ENCODE data around the gene GAS7.

Gene GAS7

GRCh38 chr17:9886141-9886930 lies 312.1 kb downstream of the GAS7 start:
- no peak for DNase-seq (ENCODE audit: low read depth)
- H3K4me3 ChIP-seq (ENCODE audit: control insufficient read depth, low read depth, low read length): no peak overlapping the region
- TF ChIP-seq CTCF (IDR thresholded peaks at IDR 0.05; ENCODE audit: control insufficient read depth, insufficient read depth, low read depth, low read length, missing control alignments): no peak

- DNase-seq (ENCODE audit: low read depth): no peak
- TF ChIP-seq CTCF (IDR thresholded peaks at IDR 0.05; ENCODE audit: control insufficient read depth, insufficient read depth, low read depth, low read length, missing control alignments): no peak
These were observed 315.0 kb downstream of the GAS7 start for GRCh38 chr17:9883451-9883850.

DNA sequence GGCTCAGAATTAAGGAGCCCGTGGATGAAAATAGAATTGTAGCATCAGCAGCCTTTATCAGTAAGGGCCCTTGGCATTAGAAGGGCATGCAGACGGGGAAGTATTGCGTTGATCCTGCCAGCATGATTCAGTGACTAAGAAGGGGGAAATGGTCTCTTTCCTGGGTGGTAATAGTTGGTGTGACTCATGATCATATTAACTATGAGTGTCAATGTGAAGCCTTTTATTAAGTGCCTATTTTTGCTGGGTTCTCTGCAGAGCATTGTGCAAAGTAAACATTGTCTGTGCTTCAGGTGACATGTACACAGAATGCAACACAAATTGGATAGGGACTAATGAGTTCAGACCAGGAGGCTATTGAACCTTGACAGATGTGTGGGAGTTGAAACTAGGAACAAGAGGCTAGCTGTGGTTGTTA lies 317.8 kb downstream of the GAS7 start:
- H3K4me3 ChIP-seq (ENCODE audit: control insufficient read depth, low read depth, low read length): no peak overlapping the region
- TF ChIP-seq CTCF (IDR thresholded peaks at IDR 0.05; ENCODE audit: control insufficient read depth, insufficient read depth, low read depth, low read length, missing control alignments): no peak
- DNase-seq (ENCODE audit: low read depth): no peak

More at GRCh38 chr17:9883451-9883850, 315.0 kb downstream of the GAS7 start:
- H3K4me3 ChIP-seq (ENCODE audit: control insufficient read depth, low read depth, low read length): no peak overlapping the region

DNA sequence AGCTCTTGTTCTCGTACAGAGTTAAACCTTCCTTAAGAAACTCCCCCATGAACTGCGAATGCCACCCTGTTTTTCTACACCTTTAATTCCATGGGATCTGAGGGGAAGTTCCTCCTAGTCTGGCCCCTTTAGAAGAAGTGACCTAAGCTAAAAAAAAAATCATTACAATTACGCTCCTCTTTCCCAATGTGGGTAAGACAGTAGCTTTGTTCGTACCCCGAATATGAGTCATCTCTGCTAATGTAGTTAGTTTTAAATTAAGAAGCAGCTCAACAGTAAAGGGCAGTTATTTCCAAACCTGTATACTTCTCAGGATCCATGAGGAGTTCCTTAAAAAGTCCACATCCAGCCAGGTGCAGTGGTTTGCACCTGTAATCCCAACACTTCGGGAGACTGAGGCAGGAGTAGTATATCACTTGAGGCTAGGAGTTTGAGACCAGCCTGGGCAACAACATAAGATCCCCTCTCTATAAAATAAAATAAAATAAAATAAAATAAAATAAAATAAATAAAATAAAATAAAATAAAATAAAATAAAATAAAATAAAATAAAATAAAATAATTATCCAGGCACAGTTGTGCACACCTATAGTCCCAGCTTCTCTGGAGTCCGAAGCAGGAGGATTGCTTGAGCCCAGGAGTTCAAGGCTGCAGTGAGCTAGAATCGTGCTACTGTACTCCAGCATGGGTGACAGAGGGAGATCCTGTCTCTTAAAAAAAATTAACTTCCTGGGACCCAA lies 319.4 kb downstream of the GAS7 start:
- H3K4me3 ChIP-seq (ENCODE audit: control insufficient read depth, low read depth, low read length): no peak overlapping the region
- DNase-seq (ENCODE audit: low read depth): no peak
- no peak for TF ChIP-seq CTCF (IDR thresholded peaks at IDR 0.05; ENCODE audit: control insufficient read depth, insufficient read depth, low read depth, low read length, missing control alignments)

DNA sequence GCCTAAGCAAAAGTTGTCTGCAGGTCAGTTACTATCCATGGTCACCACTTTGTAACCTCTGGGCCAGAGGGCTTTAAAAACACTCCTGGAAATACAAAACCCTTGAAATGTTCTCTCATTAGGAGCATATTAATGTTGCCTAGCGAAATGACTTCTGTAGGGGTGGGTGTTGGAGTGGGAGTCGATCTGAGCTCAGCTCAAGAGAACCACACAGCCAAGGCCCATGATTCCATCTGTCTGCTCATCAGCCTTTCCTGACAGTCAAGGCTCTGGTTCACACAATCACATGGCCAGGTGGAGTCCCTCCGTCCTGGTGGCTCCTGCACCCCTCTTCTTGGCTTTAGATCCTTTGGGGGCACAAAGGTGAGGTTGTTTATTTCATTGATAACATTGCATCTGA lies 320.1 kb downstream of the GAS7 start:
- DNase-seq (ENCODE audit: low read depth): no peak
- TF ChIP-seq CTCF (IDR thresholded peaks at IDR 0.05; ENCODE audit: control insufficient read depth, insufficient read depth, low read depth, low read length, missing control alignments): no peak
- H3K4me3 ChIP-seq (ENCODE audit: control insufficient read depth, low read depth, low read length): no peak overlapping the region

GRCh38 chr17:9875441-9875840 lies 323.0 kb downstream of the GAS7 start:
- no peak for DNase-seq (ENCODE audit: low read depth)
- H3K4me3 ChIP-seq (ENCODE audit: control insufficient read depth, low read depth, low read length): no peak overlapping the region

More at GRCh38 chr17:9875441-9875840, 323.0 kb downstream of the GAS7 start:
- TF ChIP-seq CTCF (IDR thresholded peaks at IDR 0.05; ENCODE audit: control insufficient read depth, insufficient read depth, low read depth, low read length, missing control alignments): no peak

All from AG09309 (cell line).